Hindlimb muscle (tissue), 1 donor: ENCODE measurements around the gene HIF3A. TPM values are rescaled to one million over a fixed set of nuclear protein-coding genes. Genes with fewer than 3 reads are reported as not detected.
"Not testable (repeated sequence)": the region's sequence is repeated elsewhere in the genome, so short reads cannot be mapped to it uniquely, and the experiment has no call there.

ENCODE experiments used
- DNase-seq: peaks from one replicate; pipeline ENCODE4 v3.0.0-alpha.2; 2013
- polyA plus RNA-seq: library from polyadenylated mRNA; unstranded; fragments of 120-200 nt; gene quantifications from one replicate; pipeline ENCODE4 v1.2.1, GENCODE V29; 2013; ENCODE audit not compliant: insufficient read length

The HIF3A gene
- polyA plus RNA-seq, result 412 TPM

GRCh38 chr19:46296722-46297461 lies at the start of gene HIF3A:
Gene HIF3A, plus strand, starts transcription at chr19:46297042. Its CDS starts 35 bp downstream, at chr19:46297077.
- peak; percentile 88 for DNase-seq

- no peak for DNase-seq
These were observed 46.6 kb upstream of the HIF3A start for GRCh38 chr19:46250076-46250735.

GRCh38 chr19:46251416-46251815 lies 45.4 kb upstream of the HIF3A start:
- no peak for DNase-seq

GRCh38 chr19:46254776-46255175 lies 42.1 kb upstream of the HIF3A start:
- no peak for DNase-seq

GRCh38 chr19:46256855-46257254 lies 40.0 kb upstream of the HIF3A start:
- DNase-seq, result no peak

- not testable (repeated sequence) for DNase-seq
These were observed 35.3 kb upstream of the HIF3A start for GRCh38 chr19:46261501-46261900.

- not testable (repeated sequence) for DNase-seq
These were observed 34.1 kb upstream of the HIF3A start for GRCh38 chr19:46262684-46263296.

DNA sequence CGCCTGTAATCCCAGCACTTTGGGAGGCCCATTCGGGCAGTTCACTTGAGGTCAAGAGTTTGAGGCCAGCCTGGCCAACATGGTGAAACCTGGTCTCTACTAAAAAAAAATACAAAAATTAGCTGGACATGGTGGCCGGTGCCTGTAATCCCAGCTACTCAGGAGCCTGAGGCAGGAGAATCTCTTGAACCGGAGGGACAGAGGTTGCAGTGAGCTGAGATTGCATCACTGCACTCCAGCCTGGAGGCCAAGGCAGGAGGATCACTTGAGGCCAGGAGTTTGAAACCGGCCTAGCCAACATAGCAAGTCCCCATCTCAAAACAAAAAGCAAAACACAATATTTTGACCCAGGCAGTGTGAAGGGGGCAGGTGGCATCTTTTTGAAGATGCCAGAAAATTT lies 32.0 kb upstream of the HIF3A start:
- not testable (repeated sequence) for DNase-seq

DNA sequence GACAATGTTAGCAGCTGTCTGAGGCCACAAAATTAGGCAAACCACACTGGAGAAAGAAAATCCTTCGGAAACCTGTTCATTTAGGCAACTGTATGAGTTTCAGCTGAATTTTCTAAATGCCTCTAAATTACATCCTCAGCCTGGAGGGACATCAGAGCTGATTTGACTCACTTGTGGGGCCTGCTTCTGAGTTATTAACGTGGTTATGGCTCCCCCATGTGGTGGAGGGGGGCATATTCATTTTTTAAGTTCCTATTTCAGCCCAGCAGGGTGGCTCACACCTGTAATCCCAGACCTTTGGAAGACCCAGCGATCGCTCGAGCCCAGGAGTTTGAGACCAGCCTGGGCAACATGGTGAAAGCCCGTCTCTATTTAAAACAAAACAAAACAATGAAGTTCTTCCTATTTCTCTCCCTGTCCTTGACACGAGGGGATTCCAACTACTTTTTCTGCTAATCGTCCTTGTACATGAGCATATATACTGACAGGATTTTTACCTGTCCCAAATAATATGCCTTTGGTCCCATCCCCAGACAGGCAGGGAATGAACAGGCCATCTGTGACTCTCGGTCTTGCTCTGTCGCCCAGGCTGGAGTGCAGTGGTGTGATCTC lies 31.5 kb upstream of the HIF3A start:
- DNase-seq, result peak; percentile 61

- no peak for DNase-seq
These were observed 27.7 kb upstream of the HIF3A start for GRCh38 chr19:46269101-46269500.

DNA sequence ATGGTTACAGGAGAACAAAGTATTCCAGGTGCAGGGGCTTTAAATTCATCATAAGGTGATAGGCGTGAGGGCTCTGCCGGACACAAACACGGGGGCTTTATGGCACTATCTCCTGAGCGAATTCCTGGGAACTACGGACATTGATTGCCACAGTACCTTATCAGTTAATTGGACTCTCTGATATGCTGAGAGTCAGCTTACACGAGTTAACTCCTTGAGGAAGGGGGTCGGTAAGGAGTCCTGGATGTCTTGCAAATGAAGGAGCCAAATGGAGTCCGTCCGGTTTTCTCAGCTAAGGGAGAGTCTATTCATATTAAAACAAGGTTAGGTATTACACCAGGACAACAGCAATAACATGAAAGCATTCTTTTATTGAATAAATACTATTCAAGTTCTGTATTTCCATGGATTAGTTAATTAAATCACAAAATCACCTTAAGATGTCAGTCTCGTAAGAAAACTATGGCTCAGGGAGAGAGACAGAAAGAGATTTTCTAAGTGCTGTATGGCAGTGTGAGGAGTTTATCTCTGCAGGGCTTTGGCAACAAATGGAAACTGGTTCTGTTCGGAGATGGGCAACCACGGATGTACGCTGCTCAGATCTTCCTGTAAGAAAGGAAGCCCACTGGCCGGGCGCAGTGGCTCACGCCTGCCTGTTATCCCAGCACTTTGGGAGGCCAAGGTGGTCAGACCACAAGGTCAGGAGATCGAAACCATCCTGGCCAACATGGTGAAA lies 26.2 kb upstream of the HIF3A start:
- DNase-seq, result no peak

DNA sequence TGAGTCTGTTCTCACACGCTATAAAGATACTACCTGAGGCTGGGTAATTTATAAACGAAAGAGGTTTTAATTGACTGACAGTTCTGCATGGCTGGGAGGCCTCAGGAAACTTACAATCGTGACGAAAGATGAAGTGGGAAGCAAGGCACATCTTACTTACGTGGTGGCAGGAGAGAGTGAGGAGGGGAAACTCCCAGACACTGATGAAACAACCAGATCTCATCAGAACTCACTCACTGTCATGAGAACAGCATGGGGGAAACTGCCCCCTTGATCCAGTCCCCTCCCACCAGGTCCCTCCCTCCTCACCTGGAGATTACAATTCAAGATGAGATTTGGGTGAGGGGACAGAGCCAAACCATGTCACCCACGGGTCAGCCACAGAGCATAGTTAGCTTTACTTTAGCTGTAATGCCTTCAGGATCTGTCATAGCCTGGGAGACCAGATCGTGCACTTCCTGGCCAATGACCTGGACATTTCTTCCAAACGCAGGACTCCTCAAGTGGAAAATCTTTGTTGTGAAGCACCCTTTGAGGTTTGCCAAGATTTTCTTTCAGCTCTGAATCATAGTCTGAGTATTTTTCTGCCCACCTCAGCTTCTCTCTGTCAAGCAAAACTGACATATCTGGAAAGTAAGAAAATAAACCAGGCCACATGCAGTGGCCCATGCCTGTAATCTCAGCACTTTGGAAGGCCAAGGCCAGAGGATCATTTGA lies 25.2 kb upstream of the HIF3A start:
- peak; percentile 26 for DNase-seq

- DNase-seq, result not testable (repeated sequence)
These were observed 22.9 kb upstream of the HIF3A start for GRCh38 chr19:46273931-46274330.

- no peak for DNase-seq
These were observed 17.7 kb upstream of the HIF3A start for GRCh38 chr19:46279177-46279576.

GRCh38 chr19:46283771-46284170 lies 13.1 kb upstream of the HIF3A start:
- DNase-seq, result no peak

GRCh38 chr19:46284635-46285034 lies 12.2 kb upstream of the HIF3A start:
- no peak for DNase-seq

- DNase-seq, result no peak
These were observed 9.3 kb upstream of the HIF3A start for GRCh38 chr19:46287585-46287984.

GRCh38 chr19:46288896-46289588 lies 7.8 kb upstream of the HIF3A start:
- DNase-seq, result peak; percentile 35

DNA sequence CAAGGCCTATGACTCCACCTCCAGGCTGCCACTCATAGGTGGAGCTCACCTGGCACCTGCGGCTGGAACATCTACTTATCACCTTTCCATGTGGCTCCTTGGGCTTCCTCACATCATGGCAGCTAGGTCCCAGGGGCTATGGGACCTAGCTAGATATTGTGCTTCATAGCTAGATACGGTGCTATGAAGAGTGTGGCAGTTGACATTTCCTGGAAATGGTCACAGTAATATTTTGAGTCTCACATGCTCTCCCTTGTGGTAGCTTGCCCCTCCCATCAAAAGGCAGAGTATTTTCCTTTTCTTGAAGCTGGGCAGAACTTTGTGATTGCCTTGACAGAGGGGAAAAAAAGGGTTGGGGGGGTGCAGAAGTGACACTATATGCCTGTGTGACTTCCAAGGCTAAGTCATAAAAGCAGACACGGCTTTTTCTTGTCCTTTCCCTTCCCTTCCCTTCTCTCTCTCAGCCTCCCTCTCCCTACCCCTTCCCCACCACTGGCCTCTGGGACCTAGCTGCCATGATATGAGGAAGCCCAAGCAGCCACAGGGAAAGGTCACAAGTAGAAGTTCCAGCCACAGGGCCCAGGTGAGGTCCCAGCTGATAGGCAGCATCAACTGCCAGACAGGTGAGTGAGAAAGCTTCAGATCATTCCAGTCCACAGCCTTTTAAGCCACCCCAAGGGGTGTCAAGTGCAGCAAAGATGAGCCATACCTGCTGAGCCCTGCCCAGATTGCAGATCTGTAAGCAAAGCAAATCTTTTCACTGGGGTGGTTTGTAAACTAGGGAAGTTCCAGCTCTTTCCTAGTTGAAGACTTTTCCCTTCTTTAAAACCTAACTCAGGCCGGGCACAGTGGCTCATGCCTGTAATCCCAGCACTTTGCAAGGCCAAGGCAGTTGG lies 6.9 kb upstream of the HIF3A start:
- no peak for DNase-seq

- no peak for DNase-seq
These were observed 5.0 kb upstream of the HIF3A start for GRCh38 chr19:46291829-46292228.
